Panc1 (cell line): ENCODE measurements around the gene SLC25A10. TPM values are rescaled to one million over a fixed set of nuclear protein-coding genes. Genes with fewer than 3 reads are reported as not detected.

Experiments
- ATAC-seq: fragments of 200-7000 bp; cut with Tn5 transposase; 2 replicates; pipeline ENCODE4 v1.9.1; 2020; ENCODE audit warnings: mild to moderate bottlenecking, moderate library complexity
- BruUV-seq: library from RNA; stranded (reverse); fragments of 400-500 nt; replicated peaks from 2 replicates; lab custom pipeline; 2021; lab: Mats Ljungman, UMichigan
- CTCF ChIA-PET: fragments of 300-600 bp; sonication (Branson Sonifier 250); formaldehyde crosslinking; loops from one replicate; lab custom pipeline; 2022; ENCODE audit warnings: antibody characterized with exemption; lab: Charles Lee
- POLR2A ChIA-PET: fragments of 300-600 bp; sonication (Branson Sonifier 250); formaldehyde crosslinking; loops from one replicate; lab custom pipeline; 2022; ENCODE audit warnings: antibody characterized with exemption; lab: Charles Lee
- DNase-seq: peaks from one replicate; pipeline ENCODE4 v3.0.0-alpha.2; 2010; ENCODE audit warnings: low read depth, low spot score
- H3K27ac ChIP-seq: 2 replicates; pipeline ENCODE4 v1.5.1; 2011; ENCODE audit warnings: mild to moderate bottlenecking, low read length, inconsistent platforms
- H3K27me3 ChIP-seq: fragments of 200-500 bp; sonication (Bioruptor generic); 2 replicates; pipeline ENCODE4 v1.6.0; 2014; ENCODE audit warnings: low read length, inconsistent platforms; ENCODE audit not compliant: control insufficient read depth, insufficient read depth
- H3K36me3 ChIP-seq: fragments of 200-500 bp; sonication (Bioruptor generic); 2 replicates; pipeline ENCODE4 v1.5.1; 2014; ENCODE audit warnings: inconsistent platforms, mild to moderate bottlenecking, low read length, moderate library complexity; ENCODE audit not compliant: control insufficient read depth, insufficient read depth
- H3K4me1 ChIP-seq: 2 replicates; pipeline ENCODE4 v1.5.1; 2011; ENCODE audit warnings: inconsistent platforms, mild to moderate bottlenecking, low read length, moderate library complexity; ENCODE audit not compliant: control insufficient read depth, insufficient read depth
- H3K4me3 ChIP-seq, 2 experiments: 2 replicates each; pipeline ENCODE4 v1.5.1; 2011 to 2012; ENCODE audit warnings: low read depth in 2 of 2, low read length in 2 of 2, mild to moderate bottlenecking in 2 of 2, inconsistent platforms in 1 of 2, moderate library complexity in 1 of 2
- H3K9me3 ChIP-seq: fragments of 200-500 bp; sonication (Bioruptor generic); 2 replicates; pipeline ENCODE4 v1.5.1; 2014; ENCODE audit warnings: low read depth, mild to moderate bottlenecking, inconsistent platforms, low read length, moderate library complexity; ENCODE audit not compliant: control insufficient read depth, insufficient read depth
- CTCF ChIP-seq: fragments of 450-650 bp; IDR thresholded peaks from 2 replicates; pipeline ENCODE4 v1.5.1; 2017; ENCODE audit warnings: mild to moderate bottlenecking
- POLR2AphosphoS5 ChIP-seq: IDR thresholded peaks from 2 replicates; pipeline ENCODE4 v1.6.1; 2012; ENCODE audit warnings: mild to moderate bottlenecking, low read depth, low read length, moderate library complexity
- SIN3A ChIP-seq: IDR thresholded peaks from 2 replicates; pipeline ENCODE4 v1.6.1; 2012; ENCODE audit warnings: low read depth, mild to moderate bottlenecking, low read length, moderate library complexity, borderline replicate concordance; ENCODE audit not compliant: insufficient read depth
- TCF7L2 ChIP-seq: IDR thresholded peaks from 2 replicates; pipeline ENCODE4 v1.6.1; 2011; ENCODE audit warnings: mild to moderate bottlenecking, low read depth, low read length, inconsistent platforms
- in situ Hi-C: cut with HindIII; loops from 2 replicates; pipeline ENCODE4 v1.10.0; 2016; ENCODE audit warnings: low sequenced_read_pairs, low pct_unique_long_range_greater_than_20kb
- intact Hi-C: fragments of 100-400 bp; cut with micrococcal nuclease; formaldehyde crosslinking; loops from one replicate; pipeline ENCODE4 v1.10.0; 2022; ENCODE audit not compliant: unreplicated experiment
- total RNA-seq: library from RNA; stranded (reverse); gene quantifications from one replicate; pipeline ENCODE4 v1.2.1, GENCODE V29; 2021; ENCODE audit not compliant: unreplicated experiment
- TF ChIP-seq, protein P1 (sequence below), 2 experiments: IDR thresholded peaks; 2 replicates each; pipeline ENCODE4 v1.6.1; 2011 to 2012; ENCODE audit warnings: low read depth in 2 of 2, control low read depth in 1 of 2, low read length in 1 of 2, mild to moderate bottlenecking in 1 of 2, moderate library complexity in 1 of 2; ENCODE audit not compliant: insufficient read depth in 1 of 2

SLC25A10 gene
- total RNA-seq, 1 experiment from 2014 or later, result 81.2 TPM

- Histone ChIP-seq H3K4me3 (peak overlapping the region; percentile 86 to 88), H3K36me3 (no peaks in the 10 kb centered on the region; the same call in 1 of the 2 replicates), H3K27me3 (no peaks in the 10 kb centered on the region), H3K9me3 (no peaks in the 10 kb centered on the region), H3K4me1 (peaks cover 21% of the 10 kb centered on the region), H3K27ac (peak overlapping the region; percentile 99)
- TF ChIP-seq POLR2AphosphoS5 (no peak), TCF7L2 (no peak), SIN3A (no peak), CTCF (no peak)
- TF ChIP-seq, protein P1, sequence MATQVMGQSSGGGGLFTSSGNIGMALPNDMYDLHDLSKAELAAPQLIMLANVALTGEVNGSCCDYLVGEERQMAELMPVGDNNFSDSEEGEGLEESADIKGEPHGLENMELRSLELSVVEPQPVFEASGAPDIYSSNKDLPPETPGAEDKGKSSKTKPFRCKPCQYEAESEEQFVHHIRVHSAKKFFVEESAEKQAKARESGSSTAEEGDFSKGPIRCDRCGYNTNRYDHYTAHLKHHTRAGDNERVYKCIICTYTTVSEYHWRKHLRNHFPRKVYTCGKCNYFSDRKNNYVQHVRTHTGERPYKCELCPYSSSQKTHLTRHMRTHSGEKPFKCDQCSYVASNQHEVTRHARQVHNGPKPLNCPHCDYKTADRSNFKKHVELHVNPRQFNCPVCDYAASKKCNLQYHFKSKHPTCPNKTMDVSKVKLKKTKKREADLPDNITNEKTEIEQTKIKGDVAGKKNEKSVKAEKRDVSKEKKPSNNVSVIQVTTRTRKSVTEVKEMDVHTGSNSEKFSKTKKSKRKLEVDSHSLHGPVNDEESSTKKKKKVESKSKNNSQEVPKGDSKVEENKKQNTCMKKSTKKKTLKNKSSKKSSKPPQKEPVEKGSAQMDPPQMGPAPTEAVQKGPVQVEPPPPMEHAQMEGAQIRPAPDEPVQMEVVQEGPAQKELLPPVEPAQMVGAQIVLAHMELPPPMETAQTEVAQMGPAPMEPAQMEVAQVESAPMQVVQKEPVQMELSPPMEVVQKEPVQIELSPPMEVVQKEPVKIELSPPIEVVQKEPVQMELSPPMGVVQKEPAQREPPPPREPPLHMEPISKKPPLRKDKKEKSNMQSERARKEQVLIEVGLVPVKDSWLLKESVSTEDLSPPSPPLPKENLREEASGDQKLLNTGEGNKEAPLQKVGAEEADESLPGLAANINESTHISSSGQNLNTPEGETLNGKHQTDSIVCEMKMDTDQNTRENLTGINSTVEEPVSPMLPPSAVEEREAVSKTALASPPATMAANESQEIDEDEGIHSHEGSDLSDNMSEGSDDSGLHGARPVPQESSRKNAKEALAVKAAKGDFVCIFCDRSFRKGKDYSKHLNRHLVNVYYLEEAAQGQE (IDR thresholded peaks at IDR 0.05; ENCODE audit: insufficient read depth in 1 of 2, low read depth in 2 of 2, low read length in 1 of 2), result no peak
- no peak for DNase-seq
- ChIA-PET POLR2A (interaction anchor here (0.6 to 1.1 kb wide), 2 partner anchors 18 to 34 kb away, joined by 3 read pairs; partner anchors contain the start of genes ARL16 and HGS), CTCF (no interaction called here)
- intact Hi-C loops, result loop anchor here (5.0 kb wide), 1 partner anchor 33 kb away; no protein-coding TSS in a partner anchor
- no TSS peak for BruUV-seq
- in situ Hi-C loops, result no loop called here
- peak; percentile 27 for ATAC-seq
Measured at GRCh38 chr17:81665205-81666091, 46.6 kb upstream of the SLC25A10 start.

DNA sequence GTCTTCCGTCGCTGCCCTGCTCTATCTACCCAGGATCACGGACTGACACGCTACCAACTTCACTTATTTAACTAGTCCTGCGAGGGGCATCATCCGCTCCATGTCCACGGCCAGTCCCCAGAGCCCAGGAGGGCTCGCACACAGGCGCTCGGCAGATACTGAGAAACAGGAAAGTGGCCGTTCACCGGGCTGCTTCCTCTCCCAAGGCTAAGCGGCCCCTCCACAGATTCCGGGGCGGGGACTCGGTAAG is 46.1 kb upstream of the SLC25A10 start:
- DNase-seq (no peak), ATAC-seq (no peak)
- intact Hi-C loops (loop anchor here (5.0 kb wide), 1 partner anchor 34 kb away; no protein-coding TSS in a partner anchor), in situ Hi-C loops (no loop called here)
- no peaks in the 10 kb centered on the region for H3K9me3 ChIP-seq
- peaks cover 21% of the 10 kb centered on the region for H3K4me1 ChIP-seq
- ChIA-PET POLR2A (interaction anchor here (1.1 kb wide), 1 partner anchor 17 kb away, joined by 3 read pairs; the partner anchor contains the start of genes ARL16 and HGS), CTCF (no interaction called here)
- H3K36me3 ChIP-seq, result no peaks in the 10 kb centered on the region; the same call in 1 of the 2 replicates
- no peaks in the 10 kb centered on the region for H3K27me3 ChIP-seq
- TF ChIP-seq POLR2AphosphoS5 (no peak), TCF7L2 (no peak), SIN3A (no peak), CTCF (no peak)
- TF ChIP-seq, protein P1 (IDR thresholded peaks at IDR 0.05; ENCODE audit: insufficient read depth in 1 of 2, low read depth in 2 of 2, low read length in 1 of 2), result no peak
- peak overlapping the region; percentile 86 to 88 for H3K4me3 ChIP-seq
- BruUV-seq, result TSS peak; percentile 94
- peak overlapping the region; percentile 99 for H3K27ac ChIP-seq
